Hematopoietic multipotent progenitor cell treated with erythropoietin and hydrocortisone succinate and interleukin-3 and kit ligand, for 15 days (in vitro differentiated cells): Measurements from ENCODE around the gene B3GNT5.

ENCODE experiments used
- DNase-seq: peaks from one replicate; pipeline ENCODE4 v3.0.0-alpha.2; 2015; ENCODE audit warnings: low spot score

Gene B3GNT5, protein sequence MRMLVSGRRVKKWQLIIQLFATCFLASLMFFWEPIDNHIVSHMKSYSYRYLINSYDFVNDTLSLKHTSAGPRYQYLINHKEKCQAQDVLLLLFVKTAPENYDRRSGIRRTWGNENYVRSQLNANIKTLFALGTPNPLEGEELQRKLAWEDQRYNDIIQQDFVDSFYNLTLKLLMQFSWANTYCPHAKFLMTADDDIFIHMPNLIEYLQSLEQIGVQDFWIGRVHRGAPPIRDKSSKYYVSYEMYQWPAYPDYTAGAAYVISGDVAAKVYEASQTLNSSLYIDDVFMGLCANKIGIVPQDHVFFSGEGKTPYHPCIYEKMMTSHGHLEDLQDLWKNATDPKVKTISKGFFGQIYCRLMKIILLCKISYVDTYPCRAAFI

DNA sequence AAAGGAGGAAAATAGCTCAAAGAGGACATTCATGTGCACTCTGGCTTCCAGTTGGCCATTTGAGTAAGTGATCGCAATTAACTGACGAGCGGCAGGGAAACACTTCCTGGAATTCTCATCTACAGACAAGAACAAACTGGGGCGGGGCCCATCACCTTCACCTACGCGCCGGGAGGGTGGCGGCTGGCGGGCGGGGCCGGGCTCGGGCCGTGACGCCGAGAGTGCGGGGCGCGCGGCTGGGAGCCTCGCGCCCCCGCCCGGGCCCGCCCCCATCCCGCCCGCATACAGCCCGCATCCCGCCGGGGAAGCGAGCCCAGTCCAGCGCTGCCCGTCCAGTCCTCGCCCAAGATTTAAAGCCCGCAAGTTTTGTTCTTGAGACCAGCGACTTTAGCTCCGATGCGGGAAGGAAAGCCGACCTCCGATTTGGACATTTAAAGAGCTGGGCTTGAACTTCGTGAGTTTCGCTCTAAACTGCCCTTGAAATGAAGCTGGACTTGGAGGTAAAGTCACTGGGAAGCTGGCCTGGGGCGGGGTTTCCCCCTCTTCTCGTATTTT is at the start of gene B3GNT5:
B3GNT5 (plus strand) TSS at position 281 of the 555 bp plus-strand sequence. CDS start 16,546 bp downstream, outside the sequence.
- DNase-seq: no peak

DNA sequence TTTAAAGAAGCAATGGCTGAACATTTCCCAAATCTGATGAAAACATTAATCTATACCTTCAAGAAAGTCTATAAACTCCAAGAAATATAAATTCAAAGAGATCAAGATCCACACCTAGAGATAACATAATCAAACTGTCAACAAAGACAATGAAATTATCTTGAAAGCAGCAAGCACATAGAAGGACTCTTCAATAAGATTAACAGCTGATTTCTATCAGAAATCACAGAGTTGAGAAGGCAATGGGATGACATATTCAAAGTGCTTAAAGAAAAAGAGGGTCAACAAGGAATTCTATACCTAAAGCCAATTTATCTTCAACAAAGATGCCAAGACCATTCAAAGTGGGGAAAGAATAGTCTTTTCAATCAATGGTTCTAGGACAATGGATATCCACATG is 49.4 kb upstream of the B3GNT5 start:
- DNase-seq: no peak

DNA sequence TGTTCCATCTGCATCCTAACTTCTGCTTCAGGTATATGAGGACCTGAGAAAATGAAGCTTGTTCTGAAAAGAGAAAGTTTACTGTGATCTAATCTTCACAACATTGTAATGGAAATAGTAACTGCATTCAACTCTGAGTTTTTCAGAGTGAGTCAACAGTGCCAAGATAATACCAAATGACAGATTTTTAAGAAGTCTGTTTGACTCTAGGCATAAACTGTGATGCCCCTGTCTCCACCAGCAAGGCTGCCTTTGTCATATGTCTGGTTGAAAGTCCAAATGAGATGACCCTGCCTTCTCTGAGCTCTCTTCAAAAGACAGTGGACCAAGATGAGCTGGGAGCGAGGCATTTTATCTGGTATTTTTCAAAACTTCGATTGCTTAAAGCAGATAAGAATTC is 44.8 kb upstream of the B3GNT5 start:
- no peak for DNase-seq

DNA sequence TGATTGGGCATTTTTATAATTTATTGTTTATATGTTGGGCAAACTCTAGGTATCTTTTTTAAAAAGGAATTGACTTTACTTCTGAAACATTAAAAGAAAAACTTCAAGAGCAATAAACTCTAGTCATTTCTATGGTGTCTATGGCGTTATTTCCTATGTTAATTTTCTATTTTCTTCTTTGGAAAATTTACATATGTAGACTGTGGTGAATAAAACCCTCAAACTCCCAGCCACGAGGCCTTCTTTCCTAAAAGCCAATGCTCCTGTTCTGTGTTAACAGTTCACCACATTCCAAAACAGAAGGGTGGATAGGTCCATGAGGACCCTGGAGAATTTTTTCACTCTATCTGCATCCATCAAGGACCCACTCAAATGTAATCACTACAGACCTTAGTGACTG is 44.3 kb upstream of the B3GNT5 start:
- DNase-seq: no peak

DNA sequence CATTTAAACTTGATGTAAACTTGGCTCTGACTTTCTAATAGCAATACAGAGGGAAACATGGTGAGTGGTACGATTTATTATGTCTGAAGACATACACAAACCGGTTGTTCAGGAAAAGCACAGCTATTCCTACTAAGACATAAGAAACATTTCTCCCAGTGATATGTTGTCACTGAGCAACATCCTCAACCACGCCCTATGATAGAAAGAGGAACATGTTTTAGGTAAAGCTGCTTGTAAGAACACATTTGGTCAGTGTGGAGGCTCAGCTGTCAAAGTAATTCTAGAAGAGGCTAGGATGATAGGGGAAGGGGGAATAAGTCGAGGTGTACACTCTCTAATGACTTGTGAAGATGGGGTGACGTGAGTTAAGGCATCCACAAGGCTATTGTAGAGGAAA is 42.7 kb upstream of the B3GNT5 start:
- DNase-seq: no peak

DNA sequence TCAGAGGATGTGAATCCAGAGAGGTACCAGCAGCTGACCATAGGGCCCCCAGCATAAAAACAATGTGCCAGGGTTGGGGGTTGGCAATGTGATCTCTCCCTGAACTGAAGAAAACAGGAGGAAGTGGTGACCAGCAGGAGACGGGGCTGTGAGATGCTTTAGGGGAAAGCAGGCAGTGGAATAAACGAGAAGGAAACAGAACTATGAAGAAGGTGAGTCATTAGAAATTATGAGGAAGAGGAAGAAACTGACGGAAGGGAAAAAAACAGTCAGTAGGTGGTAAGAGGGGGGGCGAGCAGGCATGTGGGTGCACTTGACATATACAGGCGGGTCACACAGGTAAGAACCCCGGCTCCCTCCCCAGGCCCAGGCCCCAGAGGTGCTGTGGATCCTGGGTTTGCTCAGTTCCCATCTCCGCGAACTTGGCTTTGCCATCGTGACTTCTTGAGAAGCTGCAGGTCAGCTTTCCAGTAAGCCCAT is 42.2 kb upstream of the B3GNT5 start:
- DNase-seq: no peak

DNA sequence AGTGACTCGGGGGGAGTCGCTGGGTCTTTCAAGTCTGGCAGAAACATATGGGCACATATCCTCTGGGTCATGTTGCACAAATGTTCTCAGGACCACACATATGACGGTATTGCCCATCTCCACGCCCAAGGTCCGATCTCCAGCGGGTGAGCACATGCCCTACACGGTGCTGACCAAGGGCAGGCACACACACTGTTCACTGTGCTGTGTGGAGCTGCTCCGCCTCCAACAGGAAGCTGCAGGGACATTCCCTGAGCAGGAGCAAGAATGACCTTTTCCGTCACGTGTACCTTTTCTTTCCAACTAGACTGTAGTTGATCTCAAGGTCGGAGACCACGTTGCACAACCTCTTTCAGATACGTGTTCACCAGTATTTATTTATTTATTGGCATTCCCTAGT is 41.7 kb upstream of the B3GNT5 start:
- no peak for DNase-seq

DNA sequence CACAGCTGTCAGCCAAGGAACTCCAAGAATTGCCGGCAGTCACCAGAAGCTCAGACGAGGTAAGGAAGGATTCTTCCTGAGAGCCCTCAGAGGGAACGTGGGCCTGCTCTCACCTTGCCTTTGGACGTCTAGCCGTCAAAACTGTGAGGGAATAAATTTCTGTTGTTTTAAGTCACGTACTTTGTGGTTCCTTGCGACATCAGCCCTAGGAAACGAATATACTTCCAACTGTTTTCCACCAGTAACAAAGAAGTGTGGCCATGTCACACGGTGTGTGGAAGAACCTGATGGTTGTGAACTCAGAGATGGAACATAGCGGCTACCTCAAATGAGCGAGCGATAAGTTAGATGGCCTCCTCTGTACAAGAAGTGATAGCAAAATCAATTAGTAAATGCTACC is 41.0 kb upstream of the B3GNT5 start:
- no peak for DNase-seq

DNA sequence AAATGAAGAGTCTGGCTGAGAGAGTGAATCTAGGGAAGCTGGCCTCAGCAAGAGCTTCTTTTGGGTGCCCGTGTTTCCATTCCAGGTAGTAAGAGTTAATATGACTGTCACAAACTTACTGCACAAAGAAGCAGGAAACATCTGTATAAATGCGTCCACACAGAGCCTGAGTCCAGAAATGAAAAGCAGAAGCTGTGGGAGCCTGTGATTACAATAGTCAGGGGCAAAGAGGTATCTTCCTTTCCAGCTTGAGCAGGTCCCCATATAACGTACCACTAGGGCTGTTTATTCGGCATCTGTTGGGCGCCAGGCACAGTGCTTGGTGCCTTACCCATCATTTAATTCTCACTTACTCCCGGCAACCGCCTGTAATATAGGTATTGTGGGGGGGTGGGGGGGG is 40.5 kb upstream of the B3GNT5 start:
- DNase-seq: no peak

DNA sequence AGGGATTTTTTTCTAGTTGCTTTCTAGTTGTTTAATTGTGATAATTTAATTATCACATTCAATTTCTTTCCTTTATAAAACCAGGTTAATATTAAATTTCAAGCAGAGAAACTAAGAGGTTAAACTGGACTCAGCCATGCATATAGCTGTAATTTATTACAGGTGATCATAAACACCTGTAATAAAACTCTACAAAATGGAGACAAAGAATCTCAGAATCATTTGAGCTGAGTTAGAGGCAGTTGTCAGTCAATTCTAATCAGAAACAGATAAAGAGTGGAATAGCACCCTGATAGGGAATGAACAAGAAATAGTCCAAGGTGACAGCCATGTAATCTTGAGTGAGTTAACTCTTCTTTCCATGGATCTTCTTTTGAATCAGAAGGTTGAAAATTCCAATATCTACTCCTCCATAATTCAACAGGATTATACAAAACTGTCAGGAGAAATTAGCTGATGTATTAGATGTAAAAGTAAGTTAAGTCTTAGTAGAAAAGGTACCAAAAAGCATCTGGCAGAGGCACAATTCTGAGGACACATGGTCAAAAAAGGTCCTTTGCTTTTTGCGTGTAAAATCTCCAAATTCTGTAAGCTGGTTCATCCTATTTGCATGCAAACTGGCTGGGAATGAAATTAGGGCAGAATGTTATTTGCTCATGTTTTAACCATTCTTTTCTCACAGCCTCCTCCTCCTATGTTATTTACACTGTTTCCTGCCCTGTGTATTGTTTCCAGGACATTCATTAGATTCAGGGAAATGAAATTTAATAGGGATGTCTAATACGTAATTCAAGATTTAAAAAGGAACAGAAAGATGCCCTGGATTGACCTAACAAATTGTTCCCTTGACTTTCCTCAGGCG is 39.4 kb upstream of the B3GNT5 start:
- no peak for DNase-seq

DNA sequence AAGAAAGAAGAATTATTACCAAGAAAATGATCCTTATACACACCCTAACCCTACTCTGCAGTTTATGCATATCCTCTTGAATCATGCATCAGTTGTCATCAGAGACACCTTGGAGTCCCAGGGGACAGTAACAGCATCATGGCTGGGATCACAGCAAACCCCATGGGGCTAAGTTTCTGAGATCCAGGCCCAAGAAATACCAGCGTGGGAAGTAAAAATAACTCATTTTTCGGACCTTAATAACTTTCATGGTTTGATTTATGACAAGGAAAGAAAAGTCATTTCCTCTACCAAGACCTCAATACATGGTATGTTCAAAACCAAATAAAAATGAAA is 38.8 kb upstream of the B3GNT5 start:
- DNase-seq: no peak

DNA sequence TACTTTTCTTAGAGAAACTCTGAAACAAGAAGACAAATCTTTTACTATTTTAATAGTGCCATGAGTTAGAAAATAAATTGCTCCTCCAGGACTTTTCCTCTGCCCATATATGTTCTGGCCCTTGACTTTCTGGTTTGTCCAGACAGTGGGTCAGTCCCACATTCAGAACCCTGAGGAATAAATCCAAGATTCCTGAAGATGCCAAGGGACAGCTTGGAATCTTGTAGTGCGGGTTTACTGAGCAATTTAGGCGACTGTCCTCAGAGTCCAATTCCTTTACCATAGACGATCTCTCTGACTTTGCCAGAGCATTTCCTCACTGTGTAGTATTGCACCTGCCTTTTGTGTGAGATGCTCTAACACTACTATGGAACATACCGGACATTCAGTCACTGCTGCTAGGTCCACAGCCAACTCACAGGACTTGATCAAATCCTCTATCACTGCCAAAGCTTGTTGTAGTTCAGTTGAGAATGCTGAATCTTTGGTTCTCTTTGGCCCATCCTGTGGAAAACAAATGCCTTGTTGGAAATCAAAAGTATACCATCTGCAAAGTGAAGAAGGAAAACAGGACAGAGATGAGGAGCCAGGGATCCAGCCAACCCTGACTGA is 37.4 kb upstream of the B3GNT5 start:
- DNase-seq: no peak

DNA sequence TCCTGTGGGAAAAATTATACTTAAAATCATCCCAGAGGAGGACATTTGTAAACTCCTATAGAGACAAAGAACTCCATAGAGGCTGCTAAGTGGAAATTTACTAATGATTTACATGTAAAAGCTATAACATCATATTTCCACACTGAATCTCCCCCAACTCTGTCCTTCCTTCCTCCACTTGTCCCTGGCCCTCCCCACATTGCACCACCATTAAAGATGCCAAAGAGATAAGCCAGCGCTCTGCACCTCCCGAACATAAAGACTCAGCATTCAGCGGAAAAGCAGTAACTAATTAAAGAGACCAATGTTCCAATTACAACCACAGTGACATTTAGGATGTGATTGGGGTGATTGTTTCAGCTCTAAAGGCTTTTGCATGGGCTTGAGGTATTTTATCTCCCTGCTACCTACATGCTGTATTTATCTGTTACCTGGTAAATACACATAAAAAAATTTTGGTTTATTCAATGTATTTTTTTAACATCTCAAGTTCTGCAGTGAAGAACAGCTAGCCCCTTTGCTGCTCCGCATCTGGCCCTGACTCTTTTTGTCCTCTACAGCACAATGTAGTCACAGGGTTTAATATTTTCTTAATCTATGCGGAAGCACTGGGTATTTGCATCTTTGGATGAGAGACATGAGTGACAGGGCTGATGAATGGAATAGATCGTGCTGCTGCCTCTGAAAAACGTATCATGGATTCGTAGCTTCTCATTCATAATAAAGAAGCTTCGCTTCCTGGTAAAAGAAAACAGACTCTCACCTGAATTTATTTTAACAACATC is 35.3 kb upstream of the B3GNT5 start:
- DNase-seq: no peak

DNA sequence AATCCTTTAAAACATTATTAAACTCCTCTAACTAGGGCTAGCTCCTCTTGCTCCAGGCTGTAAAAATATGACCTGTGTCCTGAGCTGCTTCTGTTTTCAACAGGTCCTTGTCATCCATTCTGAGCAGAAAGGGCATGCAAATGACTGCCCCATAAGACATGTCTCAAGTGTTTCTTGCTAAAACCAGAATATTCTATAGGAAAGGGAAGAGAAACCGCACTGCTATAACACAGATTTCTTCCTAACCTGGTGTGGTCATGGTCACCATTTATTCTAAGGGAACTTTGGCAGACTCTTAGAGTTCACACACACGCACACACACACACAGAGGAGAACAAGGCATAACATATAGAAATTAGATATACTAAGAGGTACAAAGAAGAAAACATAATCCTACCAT is 34.2 kb upstream of the B3GNT5 start:
- DNase-seq: no peak

DNA sequence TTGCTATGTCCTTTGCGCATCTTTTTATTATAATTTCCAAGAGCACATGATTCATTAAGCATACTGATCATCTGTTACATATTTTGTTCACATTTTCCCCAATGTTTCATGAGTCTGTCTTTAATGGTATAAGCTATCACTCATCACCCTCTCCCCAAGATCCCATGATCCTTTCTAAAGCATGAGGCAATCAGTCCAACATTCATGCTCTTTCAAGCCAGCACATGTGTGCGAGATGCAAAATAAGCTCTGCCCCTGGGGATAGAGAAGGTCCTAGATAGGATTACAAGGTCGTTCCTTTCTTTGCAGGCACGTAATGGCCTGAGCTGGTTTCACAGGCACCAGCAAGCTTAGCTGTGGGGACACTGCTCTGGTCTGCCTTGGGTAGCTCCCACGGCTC is 32.2 kb upstream of the B3GNT5 start:
- DNase-seq: no peak

DNA sequence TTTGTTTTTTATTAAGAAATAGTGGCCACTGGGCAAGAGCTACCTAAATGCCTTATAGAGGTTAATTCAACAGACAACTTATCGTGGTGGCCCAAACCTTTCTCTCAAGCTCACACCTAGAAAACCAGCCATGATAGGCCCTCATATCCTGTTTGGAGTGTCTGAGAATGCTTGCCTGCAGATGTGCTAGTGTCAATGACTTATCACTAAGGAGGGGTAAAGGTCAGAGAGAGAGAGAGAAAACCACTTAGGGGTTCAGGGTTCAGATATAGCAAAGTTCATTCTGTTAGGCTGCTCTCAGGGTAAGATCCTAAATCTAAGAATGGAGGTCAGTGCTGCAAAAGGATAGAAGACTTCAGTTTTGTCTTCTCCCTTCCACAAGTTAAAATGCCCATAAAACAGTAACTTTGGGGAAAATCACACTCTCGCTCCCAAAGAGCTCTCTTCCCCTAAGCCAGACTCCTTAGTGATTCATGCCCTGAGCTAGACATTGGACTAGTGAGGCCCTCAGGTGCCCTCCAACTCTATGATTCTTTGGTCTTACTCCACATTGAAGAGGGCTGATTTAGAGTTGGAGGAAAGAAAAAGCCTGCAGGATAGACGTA is 30.3 kb upstream of the B3GNT5 start:
- no peak for DNase-seq

DNA sequence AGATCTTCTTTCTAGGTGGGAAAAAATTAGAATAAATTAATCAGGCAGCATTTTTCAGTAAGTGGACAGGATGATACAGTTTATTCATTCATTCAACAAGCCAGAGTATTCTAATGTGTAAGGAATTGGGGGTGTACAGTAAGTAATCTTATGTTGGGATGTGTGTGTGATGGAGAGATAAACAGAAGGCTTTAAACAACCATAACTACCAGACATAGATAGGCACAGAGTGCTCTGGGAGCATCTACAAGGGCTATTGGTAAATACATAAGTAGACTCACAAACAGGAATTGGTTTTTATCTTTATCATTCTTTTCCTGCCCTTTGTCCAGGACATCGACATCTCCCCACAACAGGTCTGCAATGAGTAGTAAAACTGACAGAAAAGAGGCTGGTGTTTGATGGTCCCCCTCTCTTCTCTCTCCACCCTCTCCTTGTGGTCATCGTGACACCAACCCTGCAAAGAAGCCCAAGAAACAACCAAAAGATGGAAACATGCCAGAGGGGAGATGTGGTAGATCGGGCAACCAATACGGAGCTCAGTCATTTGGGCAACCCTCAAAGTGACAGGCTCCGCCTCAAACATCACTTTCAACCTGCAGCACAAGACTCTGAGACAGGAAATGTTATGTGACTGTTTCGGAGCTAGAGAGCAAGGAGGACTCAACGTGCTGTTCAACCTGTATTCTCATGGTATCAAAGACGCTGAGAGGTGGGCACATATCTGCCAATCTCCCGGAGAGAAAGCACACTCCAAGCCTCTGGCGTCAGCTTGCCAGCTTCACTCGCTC is 28.7 kb upstream of the B3GNT5 start:
- no peak for DNase-seq

DNA sequence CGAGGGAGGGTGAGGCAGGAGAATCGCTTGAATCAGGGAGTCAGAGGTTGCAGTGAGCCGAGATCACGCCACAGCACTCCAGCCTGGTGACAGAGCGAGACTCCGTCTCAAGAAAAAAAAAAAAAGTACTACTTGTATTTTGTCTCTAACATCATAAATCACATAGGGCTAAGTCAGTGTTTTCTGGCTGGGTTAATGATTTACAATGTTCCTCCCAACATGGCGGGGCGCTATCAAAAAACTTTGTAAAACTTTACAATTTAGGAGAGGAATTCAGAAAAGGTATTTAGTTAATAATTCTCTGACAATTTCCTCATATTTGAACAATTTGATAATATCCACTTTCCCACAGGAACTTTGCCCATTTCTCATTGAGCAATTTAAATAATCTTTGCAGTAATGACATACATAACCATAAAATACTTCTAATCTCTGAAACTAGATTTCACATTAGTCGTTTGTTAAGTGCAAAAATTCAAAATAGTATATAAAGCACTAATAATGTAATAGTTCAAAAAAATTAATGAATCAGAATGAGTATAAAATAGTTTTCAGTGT is 26.6 kb upstream of the B3GNT5 start:
- no peak for DNase-seq

DNA sequence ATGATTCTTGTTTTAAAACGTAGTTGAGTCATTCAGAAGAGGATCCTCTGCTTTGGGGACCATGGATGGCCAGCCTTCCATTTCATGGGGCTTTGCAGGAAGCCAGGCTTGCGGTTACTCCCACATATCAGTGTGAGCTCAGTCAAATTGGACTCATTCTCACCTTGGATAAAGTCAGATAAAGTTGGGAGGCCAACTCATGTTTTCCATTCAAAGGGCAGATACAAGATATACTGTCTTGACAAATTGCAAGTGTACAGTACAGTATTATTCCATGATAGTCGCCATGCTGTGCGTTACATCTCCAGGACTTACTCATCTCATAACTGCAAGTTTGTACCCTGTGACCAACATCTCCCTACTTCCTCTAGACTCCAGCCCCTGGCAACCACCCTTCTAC is 25.5 kb upstream of the B3GNT5 start:
- no peak for DNase-seq

DNA sequence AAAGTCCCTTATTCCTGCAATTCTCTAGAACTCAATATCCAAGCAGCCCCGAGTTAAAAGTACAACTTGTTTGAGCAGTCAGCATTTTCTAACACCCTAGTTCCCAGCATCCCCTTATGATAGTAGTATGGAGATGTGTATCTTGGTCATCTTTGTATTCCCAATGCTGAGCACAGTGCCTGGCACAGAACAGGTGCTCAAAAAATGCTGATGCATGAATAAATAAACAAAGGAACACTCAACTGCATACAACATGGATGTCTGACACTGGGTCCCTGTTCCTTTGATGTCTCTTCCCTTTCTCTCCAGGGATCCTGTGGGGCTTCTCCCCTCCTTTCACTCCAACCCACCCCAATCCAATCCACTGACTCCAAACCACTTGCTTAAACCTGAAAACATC is 23.9 kb upstream of the B3GNT5 start:
- DNase-seq: no peak
